OCI-LY3 (cell line): ENCODE data around the gene ESYT2.

Source experiments
- H2AFZ ChIP-seq: fragments of 200-600, 300-600 bp; shearing (Covaris generic); 2 replicates; pipeline ENCODE4 v1.6.0; 2014; ENCODE audit warnings: antibody characterized with exemption, low read depth, low read length
- H3K27ac ChIP-seq: fragments of 200-600, 300-600 bp; sonication (generic); 2 replicates; pipeline ENCODE4 v1.5.1; 2014; ENCODE audit warnings: mild to moderate bottlenecking, low read length, moderate library complexity, mixed read lengths
- H3K27me3 ChIP-seq: fragments of 200-600, 300-600 bp; sonication (generic); 2 replicates; pipeline ENCODE4 v1.6.1; 2014; ENCODE audit warnings: low read depth, low read length, mixed read lengths
- H3K36me3 ChIP-seq: fragments of 200-600, 300-600 bp; sonication (generic); replicated peaks from 2 replicates; pipeline ENCODE3; 2014; ENCODE audit warnings: low read depth, low read length, mixed read lengths
- H3K4me1 ChIP-seq: fragments of 300-600, 200-600 bp; sonication (generic); 2 replicates; pipeline ENCODE4 v1.6.1; 2014; ENCODE audit warnings: low read length, mixed read lengths
- H3K4me2 ChIP-seq: fragments of 200-600, 300-600 bp; sonication (generic); 2 replicates; pipeline ENCODE4 v1.6.1; 2014; ENCODE audit warnings: low read length, mixed read lengths
- H3K4me3 ChIP-seq: fragments of 300-600, 200-600 bp; sonication (generic); 2 replicates; pipeline ENCODE4 v1.5.1; 2014; ENCODE audit warnings: antibody characterized with exemption, mild to moderate bottlenecking, low read length, moderate library complexity
- H3K79me2 ChIP-seq: fragments of 300-600, 200-600 bp; shearing (Covaris generic); 2 replicates; pipeline ENCODE4 v1.6.1; 2014; ENCODE audit warnings: mild to moderate bottlenecking, low read length, mixed read lengths
- H3K9ac ChIP-seq: fragments of 300-600, 200-600 bp; shearing (Covaris generic); 2 replicates; pipeline ENCODE4 v1.6.0; 2014; ENCODE audit warnings: mild to moderate bottlenecking, low read length, moderate library complexity
- H3K9me3 ChIP-seq: fragments of 200-600, 300-600 bp; shearing (Covaris generic); 2 replicates; pipeline ENCODE4 v1.6.1; 2014; ENCODE audit warnings: low read length, mixed read lengths; ENCODE audit not compliant: insufficient read depth
- H4K20me1 ChIP-seq: fragments of 200-600, 300-600 bp; sonication (generic); 2 replicates; pipeline ENCODE4 v1.6.1; 2016; ENCODE audit warnings: low read length, mixed read lengths; ENCODE audit not compliant: insufficient read depth
- EZH2phosphoT487 ChIP-seq: fragments of 200-600 bp; shearing (Covaris generic); IDR thresholded peaks from 2 replicates; pipeline ENCODE4 v1.6.1; 2018; ENCODE audit warnings: antibody characterized with exemption, mixed run types, low read depth
- TF ChIP-seq, protein P1 (sequence below): fragments of 200-600, 300-600 bp; sonication (generic); IDR thresholded peaks from 2 replicates; pipeline ENCODE4 v1.5.1; 2014; ENCODE audit warnings: antibody characterized with exemption, low read length, low read depth

ESYT2 gene

GRCh38 chr7:158733220-158733519, 96.1 kb downstream of the ESYT2 start:
- no peaks in the 10 kb centered on the region for H3K4me1 ChIP-seq
- no peak overlapping the region for H3K9ac ChIP-seq
- H3K9me3 ChIP-seq, result no peaks in the 10 kb centered on the region
- no peak overlapping the region for H3K27ac ChIP-seq
- H3K4me3 ChIP-seq, result no peak overlapping the region
- H3K27me3 ChIP-seq, result no peaks in the 10 kb centered on the region
- no peak overlapping the region for H2AFZ ChIP-seq
- H4K20me1 ChIP-seq, result no peaks in the 10 kb centered on the region
- TF ChIP-seq EZH2phosphoT487, result no peak
- TF ChIP-seq, protein P1, sequence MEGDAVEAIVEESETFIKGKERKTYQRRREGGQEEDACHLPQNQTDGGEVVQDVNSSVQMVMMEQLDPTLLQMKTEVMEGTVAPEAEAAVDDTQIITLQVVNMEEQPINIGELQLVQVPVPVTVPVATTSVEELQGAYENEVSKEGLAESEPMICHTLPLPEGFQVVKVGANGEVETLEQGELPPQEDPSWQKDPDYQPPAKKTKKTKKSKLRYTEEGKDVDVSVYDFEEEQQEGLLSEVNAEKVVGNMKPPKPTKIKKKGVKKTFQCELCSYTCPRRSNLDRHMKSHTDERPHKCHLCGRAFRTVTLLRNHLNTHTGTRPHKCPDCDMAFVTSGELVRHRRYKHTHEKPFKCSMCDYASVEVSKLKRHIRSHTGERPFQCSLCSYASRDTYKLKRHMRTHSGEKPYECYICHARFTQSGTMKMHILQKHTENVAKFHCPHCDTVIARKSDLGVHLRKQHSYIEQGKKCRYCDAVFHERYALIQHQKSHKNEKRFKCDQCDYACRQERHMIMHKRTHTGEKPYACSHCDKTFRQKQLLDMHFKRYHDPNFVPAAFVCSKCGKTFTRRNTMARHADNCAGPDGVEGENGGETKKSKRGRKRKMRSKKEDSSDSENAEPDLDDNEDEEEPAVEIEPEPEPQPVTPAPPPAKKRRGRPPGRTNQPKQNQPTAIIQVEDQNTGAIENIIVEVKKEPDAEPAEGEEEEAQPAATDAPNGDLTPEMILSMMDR, result no peak
- peaks cover 6% of the 10 kb centered on the region for H3K36me3 ChIP-seq
- H3K4me2 ChIP-seq, result no peak overlapping the region
- H3K79me2 ChIP-seq, result no peaks in the 10 kb centered on the region

DNA sequence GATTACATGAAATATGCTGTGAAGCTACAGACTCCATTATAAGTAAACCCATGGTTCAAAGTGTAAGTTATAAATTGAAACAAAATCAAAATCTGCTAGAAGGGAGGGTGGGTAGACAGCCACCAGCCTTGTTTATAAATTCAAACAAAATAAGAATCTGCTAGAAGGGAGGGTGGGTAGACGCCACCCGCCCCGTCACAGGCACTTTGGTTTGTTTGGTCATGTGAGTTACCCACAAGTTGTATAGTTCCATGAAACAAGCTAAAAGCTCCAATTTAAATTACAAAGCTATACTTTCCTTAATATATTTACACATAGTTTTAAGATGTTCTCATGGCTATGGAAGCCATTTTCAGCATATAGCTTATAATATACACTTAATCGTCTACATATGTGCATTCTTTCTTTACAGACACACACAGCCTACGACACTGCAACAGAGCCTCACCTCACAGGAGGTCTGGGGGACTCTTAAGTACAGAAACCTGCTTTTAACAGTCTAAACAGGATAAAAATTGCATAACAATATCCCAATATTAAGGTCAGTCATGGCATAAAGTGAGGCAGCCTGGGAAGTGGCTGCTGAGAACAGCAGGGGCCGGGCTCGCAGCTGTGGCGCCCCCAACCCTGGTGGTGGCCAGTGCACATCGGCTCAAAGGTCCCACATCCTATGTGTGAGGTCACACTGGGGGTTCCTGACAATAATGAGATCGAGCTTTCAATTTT, 96.7 kb downstream of the ESYT2 start:
- H3K4me3 ChIP-seq, result no peak overlapping the region
- H2AFZ ChIP-seq, result no peak overlapping the region
- H3K79me2 ChIP-seq, result no peaks in the 10 kb centered on the region
- no peaks in the 10 kb centered on the region for H3K27me3 ChIP-seq
- TF ChIP-seq, protein P1, result no peak
- TF ChIP-seq EZH2phosphoT487, result no peak
- no peak overlapping the region for H3K27ac ChIP-seq
- H3K4me1 ChIP-seq, result no peaks in the 10 kb centered on the region
- H4K20me1 ChIP-seq, result no peaks in the 10 kb centered on the region
- peaks cover 6% of the 10 kb centered on the region for H3K36me3 ChIP-seq
- no peaks in the 10 kb centered on the region for H3K9me3 ChIP-seq
- no peak overlapping the region for H3K4me2 ChIP-seq
- H3K9ac ChIP-seq, result no peak overlapping the region

- TF ChIP-seq, protein P1, result no peak
- TF ChIP-seq EZH2phosphoT487, result no peak
- H3K4me3 ChIP-seq, result no peak overlapping the region
- H4K20me1 ChIP-seq, result no peaks in the 10 kb centered on the region
- no peak overlapping the region for H3K27ac ChIP-seq
- no peak overlapping the region for H3K9ac ChIP-seq
- H3K9me3 ChIP-seq, result no peaks in the 10 kb centered on the region
- no peaks in the 10 kb centered on the region for H3K4me1 ChIP-seq
- H3K27me3 ChIP-seq, result no peaks in the 10 kb centered on the region
- H3K36me3 ChIP-seq, result peaks cover 6% of the 10 kb centered on the region
- no peak overlapping the region for H3K4me2 ChIP-seq
- H2AFZ ChIP-seq, result no peak overlapping the region
- H3K79me2 ChIP-seq, result no peaks in the 10 kb centered on the region
These were observed 97.5 kb downstream of the ESYT2 start for GRCh38 chr7:158731761-158732160.

DNA sequence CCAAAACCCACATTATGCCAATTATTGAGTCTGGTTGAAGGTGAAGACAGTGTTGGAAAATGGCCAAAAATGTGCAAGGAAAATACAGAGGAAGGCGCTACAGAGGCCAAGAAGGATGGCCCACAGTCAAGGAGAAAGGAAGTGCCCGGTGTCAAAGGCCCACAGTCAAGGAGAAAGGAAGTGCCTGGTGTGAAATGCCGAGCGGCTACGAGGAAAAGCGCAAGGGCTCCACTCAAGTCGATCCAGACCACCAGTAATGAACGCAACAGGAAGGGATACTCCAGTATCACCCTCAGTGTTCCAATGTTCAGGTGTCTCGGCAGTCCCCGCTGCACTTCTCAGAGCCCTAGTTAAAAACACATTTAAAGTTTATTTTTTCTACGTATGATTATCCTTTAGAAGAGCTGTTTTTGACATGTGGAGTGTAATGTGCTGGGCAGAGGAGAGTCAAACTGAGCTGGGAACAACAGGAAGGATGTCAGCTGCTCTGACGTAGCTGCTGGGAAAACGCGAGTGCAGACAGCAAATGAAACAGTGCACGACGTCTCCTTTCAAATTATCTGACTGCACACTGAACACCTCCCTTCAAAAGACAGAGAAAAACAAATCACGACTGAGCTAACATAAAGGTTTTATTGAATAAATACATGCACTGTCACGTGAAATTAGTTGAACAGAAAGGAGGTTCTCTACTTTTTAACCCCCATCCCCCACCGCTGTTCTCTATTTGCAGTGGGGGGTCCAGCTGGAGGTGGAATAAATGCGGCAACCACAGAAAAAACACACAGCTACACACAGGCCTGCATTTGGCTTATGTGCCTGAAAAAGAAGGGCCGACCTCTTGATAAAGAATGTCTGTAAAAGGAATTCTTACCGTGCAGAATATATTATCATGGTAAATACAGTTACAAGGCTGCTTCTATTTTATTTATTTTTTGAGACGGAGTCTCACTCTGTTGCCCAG, 98.6 kb downstream of the ESYT2 start:
- Histone ChIP-seq H3K4me3 (no peak overlapping the region), H3K27me3 (no peaks in the 10 kb centered on the region), H3K79me2 (no peaks in the 10 kb centered on the region), H3K36me3 (peaks cover 6% of the 10 kb centered on the region), H3K9me3 (no peaks in the 10 kb centered on the region), H3K4me1 (no peaks in the 10 kb centered on the region), H3K9ac (no peak overlapping the region), H3K4me2 (no peak overlapping the region), H3K27ac (no peak overlapping the region), H4K20me1 (no peaks in the 10 kb centered on the region), H2AFZ (no peak overlapping the region)
- TF ChIP-seq, protein P1, result no peak
- no peak for TF ChIP-seq EZH2phosphoT487
